IMR-90 (cell line): ENCODE results near the gene HSPB1.

Experiments
- BHLHE40 ChIP-seq: fragments of 150-350 bp; IDR thresholded peaks from 2 replicates; pipeline ENCODE4 v1.6.1; 2016; ENCODE audit warnings: mild to moderate bottlenecking, low read depth, low read length
- CEBPB ChIP-seq: IDR thresholded peaks from 2 replicates; pipeline ENCODE4 v1.6.1; 2012; ENCODE audit warnings: low read depth, low read length, improper control_type of control experiment
- CTCF ChIP-seq: conservative IDR thresholded peaks from 2 replicates; pipeline ENCODE4 v1.5.1; 2012; ENCODE audit warnings: mild to moderate bottlenecking, low read depth, low read length, improper control_type of control experiment
- FOS ChIP-seq: fragments of 150-350 bp; IDR thresholded peaks from 2 replicates; pipeline ENCODE4 v1.6.1; 2016; ENCODE audit warnings: low read depth, low read length
- MAFK ChIP-seq: IDR thresholded peaks from 2 replicates; pipeline ENCODE4 v1.6.1; 2012; ENCODE audit warnings: low read depth, low read length, improper control_type of control experiment
- MAZ ChIP-seq: IDR thresholded peaks from 2 replicates; pipeline ENCODE4 v1.6.1; 2012; ENCODE audit warnings: low read depth, mild to moderate bottlenecking, low read length, improper control_type of control experiment, moderate library complexity, borderline replicate concordance
- MXI1 ChIP-seq: IDR thresholded peaks from 2 replicates; pipeline ENCODE4 v1.6.1; 2012; ENCODE audit warnings: low read depth, mild to moderate bottlenecking, low read length, moderate library complexity, borderline replicate concordance
- NFE2L2 ChIP-seq: fragments of 150-350 bp; IDR thresholded peaks from 2 replicates; pipeline ENCODE4 v1.6.1; 2016; ENCODE audit warnings: low read depth, mild to moderate bottlenecking, low read length
- POLR2A ChIP-seq: IDR thresholded peaks from 2 replicates; pipeline ENCODE4 v1.6.1; 2012; ENCODE audit warnings: mild to moderate bottlenecking, low read depth, low read length
- RAD21 ChIP-seq: IDR thresholded peaks from 2 replicates; pipeline ENCODE4 v1.6.1; 2012; ENCODE audit warnings: low read length, improper control_type of control experiment
- RCOR1 ChIP-seq: IDR thresholded peaks from 2 replicates; pipeline ENCODE4 v1.6.1; 2012; ENCODE audit warnings: mild to moderate bottlenecking, low read length, improper control_type of control experiment; ENCODE audit not compliant: insufficient replicate concordance
- RFX5 ChIP-seq: IDR thresholded peaks from 2 replicates; pipeline ENCODE4 v1.8.0; 2012; ENCODE audit warnings: low read depth, mild to moderate bottlenecking, low read length, moderate library complexity
- SMC3 ChIP-seq: fragments of 150-350 bp; IDR thresholded peaks from 2 replicates; pipeline ENCODE4 v1.6.1; 2016; ENCODE audit warnings: low read depth, mild to moderate bottlenecking, antibody characterized with exemption, low read length, moderate library complexity
- USF2 ChIP-seq: fragments of 150-350 bp; IDR thresholded peaks from 2 replicates; pipeline ENCODE4 v1.6.1; 2017; ENCODE audit warnings: mild to moderate bottlenecking, antibody characterized with exemption, low read length, low read depth

GRCh38 chr7:76333511-76334101 is 31.1 kb downstream of the HSPB1 start:
- TF ChIP-seq USF2 (no peak), POLR2A (no peak), CTCF (no peak), SMC3 (no peak), MAFK (no peak), CEBPB (no peak), MXI1 (no peak), RAD21 (no peak), FOS (no peak), RFX5 (no peak), RCOR1 (no peak), MAZ (no peak), NFE2L2 (no peak), BHLHE40 (no peak)
